ENCODE results near the gene MAPK4.

DNA sequence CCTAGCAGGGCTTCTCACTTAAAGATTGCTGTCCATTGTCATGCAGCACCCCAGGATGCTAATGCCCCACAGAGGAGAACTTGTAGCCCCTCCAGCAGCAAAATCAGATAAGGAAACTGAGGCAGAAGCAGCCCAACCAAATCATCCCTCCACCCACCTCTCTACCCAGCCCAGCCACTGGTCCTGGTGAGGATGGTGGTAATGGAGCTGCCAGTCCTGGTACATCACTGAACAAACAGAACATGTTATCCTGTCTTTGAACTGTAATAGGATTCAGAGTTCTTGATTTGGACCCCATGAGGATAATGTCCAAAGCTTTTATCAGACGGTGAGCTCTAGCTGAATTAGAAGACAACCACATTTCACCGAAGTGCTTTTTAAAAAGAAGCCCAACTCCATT lies 146.8 kb downstream of the MAPK4 start:
- TF ChIP-seq, protein P1, sequence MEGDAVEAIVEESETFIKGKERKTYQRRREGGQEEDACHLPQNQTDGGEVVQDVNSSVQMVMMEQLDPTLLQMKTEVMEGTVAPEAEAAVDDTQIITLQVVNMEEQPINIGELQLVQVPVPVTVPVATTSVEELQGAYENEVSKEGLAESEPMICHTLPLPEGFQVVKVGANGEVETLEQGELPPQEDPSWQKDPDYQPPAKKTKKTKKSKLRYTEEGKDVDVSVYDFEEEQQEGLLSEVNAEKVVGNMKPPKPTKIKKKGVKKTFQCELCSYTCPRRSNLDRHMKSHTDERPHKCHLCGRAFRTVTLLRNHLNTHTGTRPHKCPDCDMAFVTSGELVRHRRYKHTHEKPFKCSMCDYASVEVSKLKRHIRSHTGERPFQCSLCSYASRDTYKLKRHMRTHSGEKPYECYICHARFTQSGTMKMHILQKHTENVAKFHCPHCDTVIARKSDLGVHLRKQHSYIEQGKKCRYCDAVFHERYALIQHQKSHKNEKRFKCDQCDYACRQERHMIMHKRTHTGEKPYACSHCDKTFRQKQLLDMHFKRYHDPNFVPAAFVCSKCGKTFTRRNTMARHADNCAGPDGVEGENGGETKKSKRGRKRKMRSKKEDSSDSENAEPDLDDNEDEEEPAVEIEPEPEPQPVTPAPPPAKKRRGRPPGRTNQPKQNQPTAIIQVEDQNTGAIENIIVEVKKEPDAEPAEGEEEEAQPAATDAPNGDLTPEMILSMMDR (conservative IDR thresholded peaks at IDR 0.05) = no peak
- no peak for TF ChIP-seq EZH2 (IDR thresholded peaks at IDR 0.05; ENCODE audit: low read depth)
